Caco-2 (cell line): Measurements from ENCODE around the gene BRD9. TPM values are rescaled to one million over a fixed set of nuclear protein-coding genes. Genes with fewer than 3 reads are reported as not detected.

Experiments
- BruUV-seq: library from RNA; stranded (reverse); fragments of 400-500 nt; replicated peaks from 2 replicates; lab custom pipeline; 2021; lab: Mats Ljungman, UMichigan
- CTCF ChIA-PET: fragments of 300-600 bp; sonication (Branson Sonifier 250); formaldehyde crosslinking; loops from one replicate; lab custom pipeline; 2022; ENCODE audit warnings: antibody characterized with exemption; lab: Charles Lee
- POLR2A ChIA-PET: fragments of 300-600 bp; sonication (Branson Sonifier 250); formaldehyde crosslinking; loops from one replicate; lab custom pipeline; 2022; ENCODE audit warnings: antibody characterized with exemption; lab: Charles Lee
- DNase-seq, 2 experiments: peaks; one replicate each; pipeline versions ENCODE4 v3.0.0 to v3.0.0-alpha.2; 2020 to 2022
- H3K27me3 ChIP-seq: replicated peaks from 2 replicates; pipeline ENCODE4 v1.6.0; 2011; ENCODE audit warnings: low read length; ENCODE audit not compliant: control insufficient read depth, insufficient read depth
- H3K36me3 ChIP-seq: 2 replicates; pipeline ENCODE4 v1.5.1; 2011; ENCODE audit warnings: low read length; ENCODE audit not compliant: control insufficient read depth, insufficient read depth
- H3K4me1 ChIP-seq: fragments of 250-450 bp; sonication (Bioruptor Pico); 2 replicates; pipeline ENCODE4 v1.5.1; 2020; ENCODE audit warnings: mild to moderate bottlenecking
- H3K4me3 ChIP-seq: 2 replicates; pipeline ENCODE4 v1.5.1; 2011; ENCODE audit warnings: low read depth, mild to moderate bottlenecking, control low read depth, low read length
- H3K9me3 ChIP-seq: fragments of 250-450 bp; sonication (Bioruptor Pico); 2 replicates; pipeline ENCODE4 v1.5.1; 2020; ENCODE audit warnings: mild to moderate bottlenecking, moderate library complexity
- H3K27ac Mint-ChIP-seq: one replicate; pipeline ENCODE4 v1.8.0; 2022; ENCODE audit warnings: mixed read lengths; ENCODE audit not compliant: unreplicated experiment
- H3K27me3 Mint-ChIP-seq: one replicate; pipeline ENCODE4 v1.8.0; 2022; ENCODE audit warnings: mixed read lengths; ENCODE audit not compliant: insufficient read depth, unreplicated experiment
- H3K36me3 Mint-ChIP-seq: one replicate; pipeline ENCODE4 v1.8.0; 2022; ENCODE audit warnings: mild to moderate bottlenecking, mixed read lengths; ENCODE audit not compliant: insufficient read depth, unreplicated experiment
- H3K4me1 Mint-ChIP-seq: one replicate; pipeline ENCODE4 v1.8.0; 2022; ENCODE audit warnings: low read depth, mixed read lengths; ENCODE audit not compliant: unreplicated experiment
- H3K4me3 Mint-ChIP-seq: one replicate; pipeline ENCODE4 v1.8.0; 2022; ENCODE audit warnings: mild to moderate bottlenecking, moderate library complexity, mixed read lengths; ENCODE audit not compliant: unreplicated experiment
- H3K9me3 Mint-ChIP-seq: one replicate; pipeline ENCODE4 v1.8.0; 2022; ENCODE audit warnings: mixed read lengths; ENCODE audit not compliant: unreplicated experiment
- intact Hi-C: fragments of 100-400 bp; cut with micrococcal nuclease; formaldehyde crosslinking; loops from one replicate; pipeline ENCODE4 v1.10.0; 2022; ENCODE audit not compliant: unreplicated experiment
- total RNA-seq: library from RNA; stranded (reverse); gene quantifications from 2 replicates; pipeline ENCODE4 v1.2.3, GENCODE V29; 2022
- TF ChIP-seq, protein P1 (sequence below), 2 experiments: fragments of 200-600 bp in 1 of 2; IDR thresholded peaks; 1 replicate in 1 of 2; 2 replicates in 1 of 2; pipeline versions ENCODE4 v1.5.1 to v1.8.0; 2011 to 2022; ENCODE audit warnings: antibody characterized with exemption in 1 of 2, control low read depth in 1 of 2, inconsistent platforms in 1 of 2, low read depth in 1 of 2, low read length in 1 of 2, mild to moderate bottlenecking in 1 of 2, moderate library complexity in 1 of 2; ENCODE audit not compliant: insufficient read depth in 1 of 2, severe bottlenecking in 1 of 2, unreplicated experiment in 1 of 2

The BRD9 gene
- total RNA-seq, 1 experiment from 2014 or later: 77.5 TPM

DNA sequence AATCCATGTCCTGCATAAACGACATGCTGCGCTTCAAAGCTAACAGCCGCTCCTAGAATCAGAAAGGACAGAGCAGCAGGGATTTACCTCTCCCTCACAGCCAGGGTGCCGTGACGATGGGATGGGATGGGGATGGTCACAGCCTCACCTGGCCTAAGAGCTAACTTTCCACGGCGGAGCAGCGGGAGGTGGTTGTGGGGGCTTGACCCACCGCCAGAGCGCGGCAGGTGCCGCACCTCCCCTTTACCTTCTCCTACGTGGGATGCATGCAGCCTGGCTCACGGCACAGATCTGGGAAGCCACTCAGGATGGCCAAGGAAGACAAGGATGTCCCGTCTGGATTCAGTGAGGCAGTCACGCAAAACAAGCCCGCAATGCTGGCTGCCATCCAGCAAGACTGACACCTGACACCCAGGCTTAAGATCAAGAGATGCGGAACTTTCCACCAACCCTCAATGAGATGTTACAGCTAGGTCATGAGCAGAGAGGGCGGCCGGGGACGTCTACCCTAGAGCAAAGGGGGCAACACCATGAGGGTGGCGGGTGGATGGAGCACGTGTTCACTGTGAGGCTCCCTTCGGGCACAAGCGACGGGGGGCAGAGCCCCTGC lies 5.8 kb downstream of the BRD9 start:
- intact Hi-C loops: no loop called here
- ChIA-PET CTCF (no interaction called here), POLR2A (no interaction called here)
- Mint-ChIP-seq H3K4me1 (peaks cover 7% of the 10 kb centered on the region), H3K4me3 (no peak overlapping the region), H3K27ac (no peak overlapping the region), H3K9me3 (no peaks in the 10 kb centered on the region), H3K27me3 (no peaks in the 10 kb centered on the region), H3K36me3 (peaks cover 92% of the 10 kb centered on the region)
- no peaks in the 10 kb centered on the region for H3K4me1 ChIP-seq
- TF ChIP-seq, protein P1, sequence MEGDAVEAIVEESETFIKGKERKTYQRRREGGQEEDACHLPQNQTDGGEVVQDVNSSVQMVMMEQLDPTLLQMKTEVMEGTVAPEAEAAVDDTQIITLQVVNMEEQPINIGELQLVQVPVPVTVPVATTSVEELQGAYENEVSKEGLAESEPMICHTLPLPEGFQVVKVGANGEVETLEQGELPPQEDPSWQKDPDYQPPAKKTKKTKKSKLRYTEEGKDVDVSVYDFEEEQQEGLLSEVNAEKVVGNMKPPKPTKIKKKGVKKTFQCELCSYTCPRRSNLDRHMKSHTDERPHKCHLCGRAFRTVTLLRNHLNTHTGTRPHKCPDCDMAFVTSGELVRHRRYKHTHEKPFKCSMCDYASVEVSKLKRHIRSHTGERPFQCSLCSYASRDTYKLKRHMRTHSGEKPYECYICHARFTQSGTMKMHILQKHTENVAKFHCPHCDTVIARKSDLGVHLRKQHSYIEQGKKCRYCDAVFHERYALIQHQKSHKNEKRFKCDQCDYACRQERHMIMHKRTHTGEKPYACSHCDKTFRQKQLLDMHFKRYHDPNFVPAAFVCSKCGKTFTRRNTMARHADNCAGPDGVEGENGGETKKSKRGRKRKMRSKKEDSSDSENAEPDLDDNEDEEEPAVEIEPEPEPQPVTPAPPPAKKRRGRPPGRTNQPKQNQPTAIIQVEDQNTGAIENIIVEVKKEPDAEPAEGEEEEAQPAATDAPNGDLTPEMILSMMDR (IDR thresholded peaks at IDR 0.05; ENCODE audit: insufficient read depth in 1 of 2, low read depth in 1 of 2, low read length in 1 of 2, severe bottlenecking in 1 of 2, unreplicated experiment in 1 of 2): no peak
- H3K4me3 ChIP-seq: no peak overlapping the region
- peaks cover 15% of the 10 kb centered on the region for H3K36me3 ChIP-seq
- peak in 1 of 2 experiments; percentile 25 for DNase-seq
- no TSS peak for BruUV-seq
- no peaks in the 10 kb centered on the region for H3K9me3 ChIP-seq
- H3K27me3 ChIP-seq: no peaks in the 10 kb centered on the region

DNA sequence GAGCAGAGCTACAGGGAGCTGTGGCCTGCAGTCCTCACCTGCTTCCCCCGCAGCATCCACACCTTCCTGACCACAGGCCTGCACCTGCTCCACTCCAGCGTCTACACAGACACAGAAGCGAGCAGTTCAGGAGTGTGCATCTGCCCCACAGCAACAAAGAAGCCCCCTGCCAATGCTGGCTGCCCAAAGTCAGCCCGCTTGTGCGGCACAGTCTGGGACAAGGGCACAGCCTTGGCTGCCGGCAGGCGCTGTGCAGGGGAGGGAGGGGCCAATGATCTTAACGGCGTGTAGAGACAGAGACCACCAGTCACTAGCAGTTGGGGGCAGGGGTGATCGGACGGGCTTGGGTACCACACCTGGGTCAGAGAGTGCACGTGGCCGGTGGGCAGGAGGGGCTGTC lies 6.6 kb downstream of the BRD9 start:
- CTCF ChIA-PET: no interaction called here

DNA sequence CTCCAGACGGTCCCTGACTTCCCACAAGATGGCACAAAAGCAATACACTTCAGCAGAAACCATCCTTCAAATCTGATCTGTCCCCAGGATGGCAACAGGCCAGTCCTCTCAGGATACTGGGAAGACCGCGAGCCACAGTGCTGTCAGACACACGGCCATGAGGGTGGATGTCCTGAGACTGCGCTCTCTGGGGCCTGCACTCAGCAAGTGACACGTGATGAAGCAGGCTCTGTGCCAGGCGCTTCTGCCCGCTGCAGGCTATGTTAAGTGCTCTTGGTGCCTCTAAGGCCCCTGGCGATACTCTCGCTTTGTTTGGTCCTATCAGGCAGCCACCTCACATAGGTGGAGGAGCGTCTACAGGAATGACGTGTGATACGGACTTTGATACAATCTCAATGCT lies 7.1 kb downstream of the BRD9 start:
- peaks cover 87% of the 10 kb centered on the region for H3K36me3 Mint-ChIP-seq
- H3K4me1 Mint-ChIP-seq: no peaks in the 10 kb centered on the region
- Histone ChIP-seq H3K4me3 (no peak overlapping the region), H3K9me3 (no peaks in the 10 kb centered on the region), H3K36me3 (peaks cover 12% of the 10 kb centered on the region), H3K4me1 (no peaks in the 10 kb centered on the region), H3K27me3 (no peaks in the 10 kb centered on the region)
- no peaks in the 10 kb centered on the region for H3K27me3 Mint-ChIP-seq
- BruUV-seq: no TSS peak
- POLR2A ChIA-PET: no interaction called here
- TF ChIP-seq, protein P1 (IDR thresholded peaks at IDR 0.05; ENCODE audit: insufficient read depth in 1 of 2, low read depth in 1 of 2, low read length in 1 of 2, severe bottlenecking in 1 of 2, unreplicated experiment in 1 of 2): no peak
- CTCF ChIA-PET: no interaction called here
- intact Hi-C loops: no loop called here
- no peak overlapping the region for H3K4me3 Mint-ChIP-seq
- H3K9me3 Mint-ChIP-seq: no peaks in the 10 kb centered on the region
- DNase-seq: peak in 1 of 2 experiments; percentile 23
- no peak overlapping the region for H3K27ac Mint-ChIP-seq

More for the DNA sequence above, 6.6 kb downstream of the BRD9 start:
- Mint-ChIP-seq H3K4me1 (no peaks in the 10 kb centered on the region), H3K9me3 (no peaks in the 10 kb centered on the region), H3K4me3 (no peak overlapping the region), H3K27ac (no peak overlapping the region), H3K36me3 (peaks cover 90% of the 10 kb centered on the region), H3K27me3 (no peaks in the 10 kb centered on the region)
- intact Hi-C loops: no loop called here
- H3K4me1 ChIP-seq: no peaks in the 10 kb centered on the region
- BruUV-seq: no TSS peak
- POLR2A ChIA-PET: no interaction called here
- TF ChIP-seq, protein P1 (IDR thresholded peaks at IDR 0.05; ENCODE audit: insufficient read depth in 1 of 2, low read depth in 1 of 2, low read length in 1 of 2, severe bottlenecking in 1 of 2, unreplicated experiment in 1 of 2): no peak
- H3K27me3 ChIP-seq: no peaks in the 10 kb centered on the region
- peak in 1 of 2 experiments; percentile 28 for DNase-seq
- peaks cover 14% of the 10 kb centered on the region for H3K36me3 ChIP-seq
- H3K4me3 ChIP-seq: no peak overlapping the region
- no peaks in the 10 kb centered on the region for H3K9me3 ChIP-seq
